ENCODE results near the gene LTBP3.
A peak's percentile ranks its signal among the peaks of the same experiment; 100 is the strongest.

LTBP3 gene

DNA sequence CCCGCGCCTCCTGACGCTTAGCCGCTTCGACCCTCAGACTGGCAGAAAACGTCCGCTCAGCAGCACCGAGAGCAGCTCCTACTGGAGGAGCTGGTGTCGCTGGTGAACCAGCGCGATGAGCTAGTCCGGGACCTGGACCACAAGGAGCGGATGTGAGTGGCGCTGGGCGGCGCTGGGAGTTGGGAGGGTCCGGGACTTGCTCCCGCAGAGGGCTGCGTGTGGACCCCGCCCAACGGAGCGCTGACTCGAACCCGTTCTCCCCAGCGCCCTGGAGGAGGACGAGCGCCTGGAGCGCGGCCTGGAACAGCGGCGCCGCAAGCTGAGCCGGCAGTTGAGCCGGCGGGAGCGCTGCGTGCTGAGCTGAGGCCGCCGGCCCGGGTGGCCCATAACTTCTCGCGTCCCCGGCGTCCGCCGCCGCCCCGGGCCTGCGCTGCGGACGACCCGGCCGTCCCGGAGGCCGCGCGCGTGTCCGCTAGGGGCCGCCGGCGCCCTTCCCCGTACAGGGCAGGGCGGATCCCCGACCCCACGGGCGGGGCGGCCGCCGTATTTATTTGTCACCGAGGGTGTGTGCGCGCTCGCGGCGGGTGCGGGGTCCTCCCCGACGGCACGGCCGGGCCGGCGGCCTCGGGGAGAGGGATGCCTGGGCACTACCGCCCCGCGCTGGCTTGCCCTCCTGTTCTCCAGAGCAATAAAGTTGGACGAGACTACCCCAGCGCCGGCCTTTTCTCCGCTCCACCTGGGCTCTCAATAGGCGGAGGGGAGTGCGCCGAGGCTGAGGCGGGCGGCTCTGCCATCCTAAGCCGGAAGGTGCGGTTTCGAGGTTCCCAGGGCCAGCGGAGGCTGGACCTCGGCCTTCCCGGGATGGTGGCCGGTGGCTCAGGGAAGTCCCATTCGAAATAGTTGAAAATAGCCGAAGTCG, 34.0 kb upstream of the LTBP3 start:
- no peak overlapping the region for H3K4me3 ChIP-seq (ENCODE audit: control insufficient read depth, low read depth, low read length)
- no peak for DNase-seq (ENCODE audit: low read depth)
- TF ChIP-seq CTCF (IDR thresholded peaks at IDR 0.05; ENCODE audit: control insufficient read depth, insufficient read depth, low read depth, low read length, missing control alignments): no peak

DNA sequence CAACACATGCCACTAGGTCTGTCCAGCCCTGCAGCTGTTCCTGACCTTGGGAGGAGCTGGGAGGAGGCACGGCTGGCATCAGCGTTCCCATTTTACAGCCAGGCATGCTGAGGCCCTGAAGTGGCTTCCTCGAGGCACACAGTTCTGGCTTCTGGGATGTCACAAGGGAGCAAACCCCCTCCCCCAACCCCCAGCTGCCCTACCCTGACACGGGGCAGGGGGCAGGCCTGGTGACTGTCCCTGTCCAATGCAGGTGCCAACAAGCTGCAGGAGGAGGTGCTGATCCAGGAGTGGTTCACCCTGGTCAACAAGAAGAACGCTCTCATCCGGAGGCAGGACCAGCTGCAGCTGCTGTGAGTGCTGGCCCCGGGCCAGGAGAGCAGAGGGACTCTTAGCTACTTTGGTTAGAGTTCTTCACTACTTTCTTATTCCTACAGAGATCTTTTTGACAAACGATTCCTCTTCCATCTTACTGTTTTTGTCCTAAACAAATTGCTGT, 32.1 kb upstream of the LTBP3 start:
- DNase-seq (ENCODE audit: low read depth): no peak
- no peak for TF ChIP-seq CTCF (IDR thresholded peaks at IDR 0.05; ENCODE audit: control insufficient read depth, insufficient read depth, low read depth, low read length, missing control alignments)
- no peak overlapping the region for H3K4me3 ChIP-seq (ENCODE audit: control insufficient read depth, low read depth, low read length)

GRCh38 chr11:65589444-65590239, 31.5 kb upstream of the LTBP3 start:
- DNase-seq (ENCODE audit: low read depth): no peak
- H3K4me3 ChIP-seq (ENCODE audit: control insufficient read depth, low read depth, low read length): no peak overlapping the region
- TF ChIP-seq CTCF (IDR thresholded peaks at IDR 0.05; ENCODE audit: control insufficient read depth, insufficient read depth, low read depth, low read length, missing control alignments): no peak

DNA sequence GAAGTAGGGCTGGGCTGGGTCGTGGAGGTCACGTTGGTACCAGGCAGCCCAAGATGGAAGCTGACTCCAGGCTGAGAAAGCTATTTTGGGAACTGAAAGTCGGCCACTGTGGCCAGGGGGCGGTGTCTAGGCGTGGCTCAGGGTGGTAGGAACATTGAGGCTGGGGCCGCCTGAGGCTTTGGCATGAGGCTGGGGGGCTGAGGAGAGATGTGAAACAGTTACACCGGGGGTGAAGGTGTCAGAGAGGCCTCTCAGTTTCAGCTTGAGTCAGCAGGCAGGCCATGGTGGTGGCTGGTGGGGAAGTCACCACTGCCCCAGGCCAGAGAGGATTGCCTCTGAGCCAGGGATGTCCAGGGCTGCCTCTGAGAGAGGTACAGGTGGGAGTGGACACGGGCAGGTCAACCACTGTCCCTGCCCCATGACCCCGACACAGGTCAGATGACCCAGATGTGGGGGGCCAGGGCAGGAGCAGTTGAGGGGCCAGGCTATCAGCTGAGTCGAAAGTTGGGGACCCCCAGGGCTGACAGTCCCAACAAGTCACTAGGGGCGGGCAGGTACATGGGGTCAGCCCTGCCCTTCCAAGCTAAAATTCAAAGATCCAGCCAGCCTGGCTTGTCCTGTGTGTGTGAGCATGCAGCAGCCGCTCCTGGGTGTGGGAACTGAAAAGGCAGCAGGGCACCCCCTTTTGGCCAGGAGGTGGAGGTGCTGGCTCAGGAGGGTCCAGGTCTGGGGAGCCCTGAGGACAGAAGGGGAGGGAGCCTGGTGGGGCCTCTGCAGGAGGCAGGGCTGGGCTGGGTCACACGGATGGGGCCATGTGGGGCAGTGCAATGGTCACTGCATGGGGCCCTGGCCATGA, 30.3 kb upstream of the LTBP3 start:
- no peak overlapping the region for H3K4me3 ChIP-seq (ENCODE audit: control insufficient read depth, low read depth, low read length)
- TF ChIP-seq CTCF (IDR thresholded peaks at IDR 0.05; ENCODE audit: control insufficient read depth, insufficient read depth, low read depth, low read length, missing control alignments): peak; percentile 49
- DNase-seq (ENCODE audit: low read depth): no peak

DNA sequence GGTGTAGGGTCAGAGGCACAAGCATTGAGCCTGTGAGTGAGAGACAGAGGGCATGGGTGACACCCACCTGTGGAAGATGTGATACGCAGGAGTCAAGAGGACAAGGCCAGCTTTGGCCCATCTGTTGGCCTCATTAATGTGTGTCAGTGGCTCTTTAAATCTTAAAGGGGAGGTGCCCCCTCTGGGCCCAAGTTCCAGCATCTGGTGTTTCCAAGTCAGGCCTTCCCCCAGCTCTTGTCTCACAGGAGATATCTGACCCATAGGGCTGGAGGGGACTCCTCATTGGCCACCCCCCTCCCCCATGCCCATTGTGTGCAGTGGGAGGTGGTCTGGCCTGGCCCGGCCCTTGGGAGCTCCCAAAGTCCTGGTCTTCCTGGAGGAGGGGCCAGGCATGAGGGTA, 28.5 kb upstream of the LTBP3 start:
- no peak for DNase-seq (ENCODE audit: low read depth)
- no peak for TF ChIP-seq CTCF (IDR thresholded peaks at IDR 0.05; ENCODE audit: control insufficient read depth, insufficient read depth, low read depth, low read length, missing control alignments)
- no peak overlapping the region for H3K4me3 ChIP-seq (ENCODE audit: control insufficient read depth, low read depth, low read length)

DNA sequence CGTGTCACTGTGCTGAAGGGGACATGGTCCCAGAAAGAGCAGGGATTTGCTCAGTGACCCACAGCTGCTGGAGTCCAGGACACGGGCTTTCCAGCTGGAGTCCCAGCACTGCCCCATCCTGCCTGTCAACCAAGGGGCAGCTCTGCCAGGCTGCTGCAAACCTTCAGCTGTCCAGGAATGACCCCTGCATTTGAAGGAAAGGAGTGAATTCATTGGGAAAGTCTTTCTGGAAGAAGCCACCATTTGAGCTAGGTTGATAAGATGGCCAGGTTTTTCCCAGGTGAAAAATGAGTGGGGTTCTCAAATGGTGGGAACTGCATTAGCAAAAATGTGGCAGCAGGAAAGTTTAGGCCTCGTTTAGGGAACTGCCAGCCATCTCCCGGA, 28.1 kb upstream of the LTBP3 start:
- TF ChIP-seq CTCF (IDR thresholded peaks at IDR 0.05; ENCODE audit: control insufficient read depth, insufficient read depth, low read depth, low read length, missing control alignments): no peak
- H3K4me3 ChIP-seq (ENCODE audit: control insufficient read depth, low read depth, low read length): no peak overlapping the region
- no peak for DNase-seq (ENCODE audit: low read depth)
